HG02678 (cell line): Measurements from ENCODE around the gene OR2AG1.
"Not testable (repeated sequence)": the region's sequence is repeated elsewhere in the genome, so short reads cannot be mapped to it uniquely, and the experiment has no call there.

ENCODE experiments used
- ATAC-seq: cut with Tn5 transposase; IDR thresholded peaks from one replicate; pipeline ENCODE4 v1.9.1; 2021; ENCODE audit warnings: mild to moderate bottlenecking, moderate library complexity; ENCODE audit not compliant: unreplicated experiment

The OR2AG1 gene

DNA sequence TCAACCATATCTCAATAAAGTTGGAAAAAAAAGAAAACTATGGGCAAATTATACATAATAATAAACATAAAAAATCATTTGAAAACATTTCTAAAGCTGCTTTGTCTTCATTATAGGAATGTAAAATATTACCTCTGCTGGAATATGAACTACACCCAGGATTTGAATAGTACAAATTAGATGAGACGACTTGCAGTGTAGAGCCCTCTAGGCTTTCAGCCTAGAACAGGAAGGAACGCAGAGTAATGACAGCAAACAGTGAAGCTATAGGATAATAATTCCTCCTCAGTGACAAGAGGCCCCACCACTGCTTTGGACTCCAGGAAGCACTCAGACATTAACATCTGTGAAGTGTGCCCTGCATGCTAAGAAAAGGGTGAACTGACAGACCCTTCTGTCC is 7.7 kb downstream of the OR2AG1 start:
- no peak for ATAC-seq

DNA sequence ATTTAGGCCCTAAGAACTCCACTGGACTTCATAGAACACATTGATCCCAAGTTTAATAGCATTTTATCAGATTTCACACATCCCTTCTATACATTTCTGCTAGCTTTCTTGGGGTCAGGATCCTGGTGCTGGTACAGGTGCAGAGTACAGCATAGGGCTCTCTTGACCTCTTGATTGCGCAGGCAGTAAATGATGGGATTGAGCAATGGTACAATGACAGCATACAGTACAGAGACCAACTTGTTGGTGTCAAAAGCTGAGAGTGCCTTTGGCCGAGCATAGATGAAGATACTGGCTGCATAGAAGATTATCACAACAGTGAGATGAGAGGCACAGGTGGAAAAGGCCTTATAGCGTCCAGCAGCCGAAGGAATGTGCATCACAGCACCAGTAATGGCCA is 11.8 kb downstream of the OR2AG1 start:
- ATAC-seq, result no peak

DNA sequence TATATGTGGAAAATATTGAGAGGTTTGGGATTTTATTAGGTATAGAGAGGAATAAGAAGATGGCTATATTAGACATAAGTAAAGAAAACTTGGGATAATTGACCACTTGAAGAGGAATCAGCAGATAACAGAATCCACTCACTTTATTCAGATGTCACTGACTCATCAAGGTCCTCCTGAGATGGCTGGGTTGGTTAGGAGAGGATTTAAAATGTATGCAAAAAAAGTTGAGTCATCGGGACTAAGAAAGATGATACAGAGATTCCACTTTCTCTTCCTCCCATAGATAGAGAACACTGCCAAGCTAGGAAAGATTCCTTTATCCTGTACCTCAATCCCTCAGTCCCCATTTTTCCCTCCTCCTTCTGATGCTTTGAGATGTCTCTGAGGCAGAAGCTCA is 16.6 kb downstream of the OR2AG1 start, which contains the start of gene OR6A2:
Gene OR6A2 (minus strand): TSS at position 288 of the 400 bp plus-strand sequence. CDS start 3,981 bp downstream, outside the sequence.
- ATAC-seq, result no peak

DNA sequence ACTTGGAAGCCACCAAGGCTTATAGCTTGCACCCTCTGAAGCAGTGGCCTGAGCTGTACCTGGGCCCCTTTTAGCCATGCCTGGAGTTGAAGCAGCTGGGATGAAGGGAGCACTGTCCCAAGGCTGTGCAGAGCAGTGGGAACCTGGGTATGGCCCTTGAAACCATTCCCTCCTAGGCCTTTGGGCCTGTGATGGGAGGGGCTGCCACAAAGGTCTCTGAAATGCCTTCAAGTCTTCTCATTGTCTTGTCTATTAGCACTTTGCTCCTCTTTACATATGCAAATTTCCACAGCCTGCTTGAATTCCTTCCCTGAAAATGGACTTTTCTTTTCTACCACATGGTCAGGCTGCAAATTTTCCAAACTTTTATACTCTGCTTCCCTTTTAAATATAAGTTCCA is 18.3 kb downstream of the OR2AG1 start:
- not testable (repeated sequence) for ATAC-seq

DNA sequence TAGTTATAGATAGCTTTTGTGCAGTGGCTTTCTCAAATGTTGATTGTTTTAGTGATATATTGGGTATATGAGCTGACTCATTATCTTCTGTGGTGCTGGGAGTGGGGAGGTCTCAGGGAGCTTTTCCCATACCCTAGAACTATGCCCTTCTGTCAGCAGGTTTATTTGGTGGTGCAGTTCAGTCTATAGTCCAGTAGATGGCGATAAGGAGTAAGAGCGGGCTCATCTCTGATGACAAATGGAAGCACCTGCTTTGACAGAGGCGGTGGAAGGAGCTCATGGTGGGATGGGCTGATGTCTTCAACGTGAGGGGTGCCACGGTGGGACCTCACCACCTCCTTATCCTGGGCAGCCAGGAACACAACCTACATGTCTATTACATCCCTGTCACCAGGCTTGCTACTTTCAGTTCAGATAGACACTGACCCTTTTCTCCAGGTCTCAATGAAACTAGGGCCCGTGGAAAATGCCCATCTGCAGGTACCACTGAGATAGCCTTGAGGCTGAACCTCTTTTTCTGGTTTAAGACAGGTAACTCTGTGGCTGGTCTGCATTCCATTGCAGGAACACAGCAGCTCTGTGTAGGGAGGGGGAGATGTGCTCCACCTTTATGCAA is 29.7 kb downstream of the OR2AG1 start:
- ATAC-seq, result peak; percentile 92

DNA sequence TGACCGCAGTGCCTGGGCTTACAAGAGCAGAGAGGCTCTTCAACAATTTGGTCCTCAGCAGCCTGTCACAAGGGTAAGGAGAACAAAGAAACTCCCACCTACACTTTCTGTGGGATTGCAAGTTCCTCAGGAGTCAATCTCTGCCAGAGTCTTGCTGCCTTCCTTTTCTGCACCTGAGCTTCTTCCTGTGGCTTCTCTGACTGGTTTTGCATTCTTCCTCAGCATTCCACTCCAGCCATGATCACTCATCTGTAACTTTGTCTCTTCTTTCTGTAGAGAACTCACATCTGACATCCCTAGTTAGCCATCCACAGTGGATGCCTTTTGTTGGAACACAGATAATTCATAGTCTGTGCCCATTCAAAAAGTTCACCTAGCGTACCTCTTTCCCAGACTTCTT is 30.8 kb downstream of the OR2AG1 start:
- ATAC-seq, result no peak

DNA sequence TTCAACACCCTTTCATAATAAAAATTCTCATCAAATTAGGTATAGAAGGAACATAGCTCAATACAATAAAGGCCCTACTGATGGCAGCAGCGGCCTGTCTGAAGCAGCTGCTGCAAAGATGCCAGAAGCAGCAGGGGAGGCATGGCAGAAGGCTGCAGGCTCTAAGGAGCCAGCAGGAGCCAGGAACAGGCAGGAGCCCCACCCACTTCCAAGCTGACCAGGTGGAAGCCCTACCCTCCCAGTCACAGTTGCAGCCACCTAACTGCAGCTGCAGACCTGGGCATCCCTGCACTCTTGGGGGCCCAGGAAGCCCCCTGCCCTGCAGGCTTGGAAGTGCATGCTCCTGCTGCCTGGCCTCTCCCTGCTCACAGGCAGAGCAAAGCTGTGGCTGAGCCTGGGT is 34.9 kb downstream of the OR2AG1 start:
- ATAC-seq, result no peak

DNA sequence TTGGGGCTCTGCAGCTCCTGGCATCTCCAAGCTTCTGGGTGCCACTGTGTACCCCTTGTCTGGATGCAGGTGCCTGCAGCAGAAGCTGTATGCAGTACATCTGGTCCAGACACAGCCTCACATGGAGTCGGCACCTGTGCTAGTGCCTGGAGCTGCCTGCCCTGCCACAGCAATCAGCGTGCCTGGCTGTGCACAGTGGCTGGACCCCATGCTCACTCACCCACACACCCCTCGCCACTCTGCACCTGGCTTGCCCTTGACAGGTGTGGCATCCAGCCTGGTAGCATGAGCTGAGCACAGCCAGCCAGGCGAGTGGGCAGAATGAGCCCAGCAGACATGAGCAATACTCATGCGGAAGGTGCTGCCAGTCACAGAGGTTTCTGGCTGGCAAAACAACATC is 36.1 kb downstream of the OR2AG1 start:
- no peak for ATAC-seq

DNA sequence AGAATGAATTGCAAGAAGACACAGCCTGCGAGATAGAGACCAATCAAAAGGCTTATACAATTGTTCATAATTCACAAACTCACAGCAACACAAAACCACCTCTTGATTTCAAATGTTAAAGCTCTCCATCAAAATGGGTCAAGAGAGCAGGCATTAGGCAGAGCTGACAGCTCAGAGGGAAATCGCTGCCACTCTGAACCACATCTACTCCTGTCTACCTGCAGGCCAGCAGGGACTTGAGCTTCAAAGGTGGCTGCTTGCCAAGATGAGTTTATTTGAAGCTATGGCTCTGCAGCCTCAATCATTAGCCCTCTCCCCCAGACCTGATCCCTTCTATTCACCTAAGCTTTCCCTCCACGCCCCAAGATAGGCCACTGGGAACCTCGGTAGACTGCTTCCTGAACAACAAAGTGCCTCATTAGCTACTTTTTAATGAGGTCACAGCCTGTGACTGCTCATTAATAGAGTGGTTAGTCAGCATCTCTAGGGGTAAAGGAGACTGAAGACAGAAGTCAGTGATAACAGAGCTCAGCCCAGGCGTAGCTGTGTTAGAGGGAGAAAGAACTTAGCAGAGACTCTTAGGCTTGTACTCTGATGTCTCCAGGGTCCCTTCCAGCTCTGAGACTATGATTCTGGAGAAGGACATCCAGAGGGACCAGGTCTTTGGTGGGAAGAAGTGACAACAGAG is 41.5 kb downstream of the OR2AG1 start:
- ATAC-seq, result no peak

DNA sequence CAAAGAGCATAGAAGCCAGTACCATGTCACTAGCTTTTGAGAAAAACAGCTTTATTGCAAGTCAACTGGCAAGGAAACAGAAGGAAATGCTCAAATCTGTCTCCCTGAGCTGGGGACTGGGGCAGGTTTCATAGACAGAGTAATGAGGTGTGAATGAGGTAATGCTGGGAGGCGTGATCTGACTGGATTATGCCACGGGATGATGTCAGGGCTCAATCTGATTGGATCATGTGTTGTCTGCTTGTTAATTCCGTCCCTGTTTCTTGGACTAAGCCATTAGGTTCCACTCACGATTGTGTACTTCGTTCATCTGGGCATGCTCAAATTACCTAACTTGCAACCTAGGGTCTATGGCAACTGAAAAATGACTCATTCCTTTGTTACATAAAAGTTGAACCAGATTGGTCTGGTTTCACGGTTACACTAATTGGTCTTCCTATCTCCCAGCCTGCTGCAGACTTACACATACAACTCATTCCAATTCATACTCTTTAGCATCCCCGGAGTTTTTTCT is 42.5 kb downstream of the OR2AG1 start:
- ATAC-seq, result no peak

DNA sequence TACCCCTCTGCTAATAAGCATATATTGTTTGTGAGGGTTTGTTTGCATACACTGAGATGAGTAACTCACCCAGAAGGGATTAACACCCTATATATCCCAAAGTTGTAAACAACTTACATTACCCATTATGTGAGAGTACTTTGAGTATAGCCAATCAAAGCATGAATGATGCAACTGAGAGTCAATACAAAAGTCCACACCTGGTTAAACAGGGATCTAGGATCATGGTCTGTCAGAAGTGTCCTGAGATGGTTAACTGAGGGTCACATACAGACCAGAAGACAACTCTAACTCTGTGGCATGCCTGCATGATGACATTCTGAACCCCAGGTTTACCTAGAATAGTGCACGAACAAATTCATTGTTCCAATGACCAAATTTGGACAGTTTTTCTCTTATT is 45.3 kb downstream of the OR2AG1 start:
- no peak for ATAC-seq

DNA sequence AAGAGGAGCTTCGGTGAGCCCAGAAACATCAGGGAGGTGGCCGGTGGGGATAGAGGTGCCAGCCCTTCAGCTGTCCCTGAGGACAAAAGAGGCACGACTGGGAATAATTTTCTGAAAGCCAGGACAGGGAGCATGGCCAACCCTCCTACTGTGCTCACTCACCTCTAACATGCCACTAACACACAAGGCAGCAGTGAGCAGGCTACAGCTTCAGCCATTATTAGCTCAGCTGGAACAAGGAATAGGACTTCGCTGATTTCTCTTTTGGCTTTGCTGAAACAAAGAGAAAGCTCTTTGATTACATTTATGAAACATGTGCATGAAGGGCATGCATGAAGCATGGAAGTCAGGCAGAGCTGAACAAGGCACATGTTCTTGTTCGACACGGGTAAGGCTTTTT is 50.5 kb downstream of the OR2AG1 start:
- ATAC-seq, result no peak

DNA sequence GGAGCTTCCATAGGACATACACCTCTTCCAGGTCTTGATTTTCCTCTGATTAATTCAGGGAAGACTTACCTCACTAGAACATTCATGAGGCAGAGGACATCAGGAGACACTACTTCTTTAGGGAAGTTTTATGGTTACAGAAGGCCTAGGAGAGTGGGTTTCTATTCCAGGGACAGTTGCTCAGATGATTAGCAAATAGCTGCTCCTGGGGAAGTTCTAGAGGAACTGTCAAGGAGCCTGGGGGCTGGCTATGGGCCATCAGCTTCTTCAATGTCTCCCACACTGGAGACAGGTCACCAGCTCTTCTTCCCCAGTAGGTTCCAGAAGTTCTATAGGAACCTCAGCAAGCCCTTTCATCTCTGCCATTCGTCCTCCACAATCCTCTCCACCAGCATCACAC is 51.2 kb downstream of the OR2AG1 start:
- no peak for ATAC-seq
